Kidney (tissue), 14 donors: ENCODE measurements around the gene UAP1. TPM values are rescaled to one million over a fixed set of nuclear protein-coding genes. Genes with fewer than 3 reads are reported as not detected.
"Not testable (repeated sequence)": the region's sequence is repeated elsewhere in the genome, so short reads cannot be mapped to it uniquely, and the experiment has no call there.

Experiments
- DNase-seq, 5 donors: peaks; one replicate each; pipeline ENCODE4 v3.0.0-alpha.2; 2013 to 2020
- FAIRE-seq: peaks from 2 replicates; lab custom pipeline; 2012; peaks lifted over from hg19 to GRCh38; lab: Jason Lieb, UNC
- H3K27ac ChIP-seq, 2 donors: one replicate each; pipeline ENCODE4 v1.7.0; 2013; ENCODE audit warnings: low read depth in 2 of 2, low read length in 2 of 2, inconsistent platforms in 1 of 2
- H3K27me3 ChIP-seq: one replicate; pipeline ENCODE4 v1.7.1; 2013; ENCODE audit warnings: low read length, inconsistent platforms; ENCODE audit not compliant: control insufficient read depth, insufficient read depth
- H3K36me3 ChIP-seq, 3 donors: one replicate each; pipeline versions ENCODE4 v1.7.0 to v1.7.1; 2013; ENCODE audit warnings: low read length in 3 of 3, control low read depth in 1 of 3, inconsistent platforms in 1 of 3; ENCODE audit not compliant: insufficient read depth in 3 of 3, control insufficient read depth in 2 of 3
- H3K4me1 ChIP-seq, 3 donors: one replicate each; pipeline versions ENCODE4 v1.7.0 to v1.7.1; 2013; ENCODE audit warnings: low read length in 3 of 3, inconsistent platforms in 1 of 3, low read depth in 1 of 3; ENCODE audit not compliant: control insufficient read depth in 2 of 3, insufficient read depth in 2 of 3
- H3K4me3 ChIP-seq, 3 donors: one replicate each; pipeline versions ENCODE4 v1.7.0 to v1.8.1; 2013; ENCODE audit warnings: low read length in 3 of 3, control low read depth in 1 of 3, inconsistent platforms in 1 of 3
- H3K9ac ChIP-seq, 3 donors: one replicate each; pipeline versions ENCODE4 v1.7.0 to v1.7.1; 2013; ENCODE audit warnings: low read length in 3 of 3, control low read depth in 1 of 3, inconsistent platforms in 1 of 3
- H3K9me3 ChIP-seq, 3 donors: one replicate each; pipeline versions ENCODE4 v1.7.0 to v1.7.1; 2013; ENCODE audit warnings: low read length in 3 of 3, control low read depth in 1 of 3, inconsistent platforms in 1 of 3; ENCODE audit not compliant: control insufficient read depth in 2 of 3, insufficient read depth in 1 of 3
- intact Hi-C: fragments of 100-400 bp; cut with DNase I; formaldehyde crosslinking; loops from one replicate; pipeline ENCODE4 v1.11.1; 2022
- polyA plus RNA-seq: library from polyadenylated mRNA; stranded (reverse); fragments of 350-450 nt; fragmentation: Illumina TruSeq; extraction: RNeasy Lipid Tissue Mini Kit (QIAGEN cat#74804); gene quantifications from one replicate; pipeline ENCODE4 v1.2.3, GENCODE V29; 2014; ENCODE audit warnings: low read depth, low replicate concordance; ENCODE audit not compliant: insufficient read depth
- total RNA-seq: library from RNA; stranded (reverse); fragmentation: NEBNext Ultra II Directional; extraction: Animal tissue kit (Norgen Biotek cat#: 25700); gene quantifications from one replicate; pipeline ENCODE4 v1.2.1, GENCODE V29; 2021
- TF ChIP-seq, protein P1 (sequence below): IDR thresholded peaks from 3 replicates; pipeline ENCODE4 v1.5.1; 2012; ENCODE audit warnings: mild to moderate bottlenecking, moderate library complexity, borderline replicate concordance; ENCODE audit not compliant: insufficient read depth; ENCODE audit errors: extremely low read depth
- donor health status: control.
- donor health status: control.
- donor health status: control.
- donor health status: control.
- donor health status: control.
- donor health status: DM: yes; HTN: yes; CAD: no.
- donor health status: Normal renal cell carcinoma (clear cell type).

UAP1 gene
- total and polyA plus RNA-seq, 2 donors from 2014 or later = 23.6 to 30.6 TPM

DNA sequence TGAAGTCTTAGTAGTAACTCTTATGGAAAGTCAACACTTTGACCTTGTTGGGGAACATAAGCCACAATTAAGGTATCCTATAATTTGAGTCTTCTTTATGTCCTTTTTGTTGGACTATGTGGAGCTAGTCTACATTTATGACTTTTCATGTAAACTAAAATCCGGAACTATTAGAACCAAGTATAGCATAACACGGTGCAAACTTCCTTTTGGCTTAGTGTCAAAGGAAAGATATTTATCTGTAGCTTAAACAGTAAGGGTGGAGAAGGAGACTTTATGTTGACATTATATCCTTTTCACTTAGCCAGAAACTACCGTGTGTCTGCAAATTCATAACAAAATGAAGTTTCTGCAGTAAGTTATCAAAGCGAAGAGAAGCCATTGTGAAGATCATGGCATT lies 7.3 kb downstream of the UAP1 start:
- H3K4me1 ChIP-seq = peaks cover 0 to 5% (median 0%) of the 10 kb centered on the region in 3 donors
- TF ChIP-seq, protein P1, sequence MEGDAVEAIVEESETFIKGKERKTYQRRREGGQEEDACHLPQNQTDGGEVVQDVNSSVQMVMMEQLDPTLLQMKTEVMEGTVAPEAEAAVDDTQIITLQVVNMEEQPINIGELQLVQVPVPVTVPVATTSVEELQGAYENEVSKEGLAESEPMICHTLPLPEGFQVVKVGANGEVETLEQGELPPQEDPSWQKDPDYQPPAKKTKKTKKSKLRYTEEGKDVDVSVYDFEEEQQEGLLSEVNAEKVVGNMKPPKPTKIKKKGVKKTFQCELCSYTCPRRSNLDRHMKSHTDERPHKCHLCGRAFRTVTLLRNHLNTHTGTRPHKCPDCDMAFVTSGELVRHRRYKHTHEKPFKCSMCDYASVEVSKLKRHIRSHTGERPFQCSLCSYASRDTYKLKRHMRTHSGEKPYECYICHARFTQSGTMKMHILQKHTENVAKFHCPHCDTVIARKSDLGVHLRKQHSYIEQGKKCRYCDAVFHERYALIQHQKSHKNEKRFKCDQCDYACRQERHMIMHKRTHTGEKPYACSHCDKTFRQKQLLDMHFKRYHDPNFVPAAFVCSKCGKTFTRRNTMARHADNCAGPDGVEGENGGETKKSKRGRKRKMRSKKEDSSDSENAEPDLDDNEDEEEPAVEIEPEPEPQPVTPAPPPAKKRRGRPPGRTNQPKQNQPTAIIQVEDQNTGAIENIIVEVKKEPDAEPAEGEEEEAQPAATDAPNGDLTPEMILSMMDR = no peak
- no peak overlapping the region for H3K27ac ChIP-seq
- DNase-seq (no peak), FAIRE-seq (no peak)
- H3K4me3 ChIP-seq = no peak overlapping the region
- peaks cover 0 to 5% (median 0%) of the 10 kb centered on the region in 3 donors for H3K36me3 ChIP-seq
- intact Hi-C loops = no loop called here
- H3K27me3 ChIP-seq = no peaks in the 10 kb centered on the region
- H3K9me3 ChIP-seq = no peaks in the 10 kb centered on the region
- no peak overlapping the region for H3K9ac ChIP-seq

DNA sequence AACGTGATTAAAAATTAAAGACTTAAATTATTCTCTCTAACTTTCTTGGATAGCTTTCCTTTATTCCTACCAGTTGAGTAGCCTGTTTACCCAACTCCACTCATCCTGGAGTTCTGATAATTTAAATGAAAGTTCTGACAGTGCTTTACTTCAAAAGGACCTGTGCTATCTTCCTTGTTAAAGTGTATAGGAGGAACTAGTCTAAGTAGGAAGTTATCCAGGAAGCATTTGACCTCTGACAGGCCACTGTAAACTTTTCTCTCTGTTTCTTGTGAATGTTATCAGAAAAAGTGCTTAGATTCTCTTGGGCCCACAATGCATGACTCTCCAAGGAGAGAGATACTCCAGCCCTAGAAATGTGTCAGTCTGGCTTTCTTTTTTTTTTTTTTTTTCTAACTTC lies 9.2 kb downstream of the UAP1 start:
- intact Hi-C loops = no loop called here
- peaks cover 0 to 5% (median 0%) of the 10 kb centered on the region in 3 donors for H3K36me3 ChIP-seq
- H3K4me3 ChIP-seq = no peak overlapping the region
- no peaks in the 10 kb centered on the region for H3K27me3 ChIP-seq
- peaks cover 0 to 5% (median 0%) of the 10 kb centered on the region in 3 donors for H3K4me1 ChIP-seq
- no peak overlapping the region for H3K9ac ChIP-seq
- no peak overlapping the region for H3K27ac ChIP-seq
- FAIRE-seq = no peak
- TF ChIP-seq, protein P1 = no peak
- no peak for DNase-seq
- no peaks in the 10 kb centered on the region for H3K9me3 ChIP-seq

DNA sequence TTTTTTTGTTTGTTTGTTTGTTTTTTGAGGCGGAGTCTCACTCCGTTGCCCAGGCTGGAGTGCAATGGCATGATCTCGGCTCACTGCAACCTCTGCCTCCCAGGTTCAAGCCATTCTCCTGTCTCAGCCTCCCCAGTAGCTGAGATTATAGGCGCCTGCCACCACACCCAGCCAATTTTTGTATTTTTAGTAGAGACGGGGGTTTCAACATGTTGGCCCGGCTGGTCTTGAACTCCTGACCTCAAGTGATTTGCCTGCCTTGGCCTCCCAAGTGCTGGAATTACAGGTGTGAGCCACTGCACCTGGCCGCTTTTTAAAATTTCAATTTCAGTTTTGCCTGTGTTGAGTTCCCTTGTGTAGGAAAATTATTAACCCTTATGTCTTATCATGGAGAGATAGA lies 9.6 kb downstream of the UAP1 start:
- H3K4me1 ChIP-seq, FAIRE-seq, H3K27ac ChIP-seq, DNase-seq, H3K36me3 ChIP-seq, intact Hi-C loops, H3K9ac ChIP-seq, H3K27me3 ChIP-seq, H3K4me3 ChIP-seq, H3K9me3 ChIP-seq: not testable (repeated sequence)

DNA sequence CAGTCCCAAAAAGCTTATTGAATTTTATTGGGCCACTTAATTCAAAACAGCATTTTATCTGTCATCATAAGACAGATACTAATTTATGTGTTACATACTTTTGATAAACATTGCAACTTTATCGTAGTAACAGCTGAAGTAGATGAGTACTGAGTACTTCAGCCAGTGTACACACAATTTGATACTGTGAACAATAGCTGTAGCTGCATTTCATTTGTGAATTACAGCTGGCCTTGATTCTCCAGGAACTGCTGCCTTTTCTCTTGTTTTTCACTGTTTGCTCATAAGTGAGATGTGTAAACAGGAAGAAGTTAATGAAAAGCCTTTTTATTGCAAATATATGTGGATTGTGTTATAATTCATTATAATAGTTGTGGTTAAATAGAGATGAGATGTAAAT lies 10.2 kb downstream of the UAP1 start:
- H3K36me3 ChIP-seq = peaks cover 0 to 5% (median 0%) of the 10 kb centered on the region in 3 donors
- TF ChIP-seq, protein P1 = no peak
- intact Hi-C loops = no loop called here
- H3K4me3 ChIP-seq = no peak overlapping the region
- H3K9me3 ChIP-seq = no peaks in the 10 kb centered on the region
- no peaks in the 10 kb centered on the region for H3K27me3 ChIP-seq
- FAIRE-seq = no peak
- no peak overlapping the region for H3K9ac ChIP-seq
- H3K4me1 ChIP-seq = peaks cover 0 to 5% (median 0%) of the 10 kb centered on the region in 3 donors
- DNase-seq = no peak
- no peak overlapping the region for H3K27ac ChIP-seq
